PC-9 (cell line): ENCODE data around the gene HDAC7. TPM values are rescaled to one million over a fixed set of nuclear protein-coding genes. Genes with fewer than 3 reads are reported as not detected.

Source experiments
- Bru-seq: library from RNA; stranded (reverse); fragments of 400-500 nt; gene quantifications from one replicate; lab custom pipeline; 2021; lab: Mats Ljungman, UMichigan
- BruChase-seq, 2 experiments: library from RNA; stranded (reverse); fragments of 400-500 nt; gene quantifications; one replicate each; lab custom pipeline; 2021; lab: Mats Ljungman, UMichigan
- BruUV-seq: library from RNA; stranded (reverse); fragments of 400-500 nt; replicated peaks from 2 replicates; lab custom pipeline; 2021; lab: Mats Ljungman, UMichigan
- CTCF ChIA-PET: fragments of 300-600 bp; sonication (Branson Sonifier 250); formaldehyde crosslinking; loops from one replicate; lab custom pipeline; 2022; ENCODE audit warnings: antibody characterized with exemption; lab: Charles Lee
- POLR2A ChIA-PET: fragments of 300-600 bp; sonication (Branson Sonifier 250); formaldehyde crosslinking; loops from one replicate; lab custom pipeline; 2022; ENCODE audit warnings: antibody characterized with exemption; ENCODE audit not compliant: unreplicated experiment; lab: Charles Lee
- DNase-seq, 2 experiments: peaks; one replicate each; pipeline versions ENCODE4 v3.0.0 to v3.0.0-alpha.2; 2015 to 2022; ENCODE audit warnings: mixed read lengths in 1 of 2
- H2AFZ ChIP-seq: fragments of 200-600 bp; sonication (generic); 2 replicates; pipeline ENCODE4 v1.8.1; 2017; ENCODE audit warnings: antibody characterized with exemption
- H3F3A ChIP-seq: fragments of 200-600 bp; sonication (generic); 2 replicates; pipeline ENCODE4 v1.8.1; 2017; ENCODE audit warnings: antibody characterized with exemption, mild to moderate bottlenecking, low read depth; ENCODE audit not compliant: insufficient read depth
- H3K27ac ChIP-seq: fragments of 200-600 bp; sonication (generic); 2 replicates; pipeline ENCODE4 v1.6.1; 2016; ENCODE audit warnings: mixed run types
- H3K27me3 ChIP-seq: fragments of 200-600 bp; sonication (generic); 2 replicates; pipeline ENCODE4 v1.6.1; 2016; ENCODE audit warnings: low read depth, mixed run types; ENCODE audit not compliant: insufficient read depth
- H3K36me3 ChIP-seq: fragments of 200-600 bp; sonication (generic); 2 replicates; pipeline ENCODE4 v1.6.1; 2016; ENCODE audit warnings: low read depth, mixed run types
- H3K4me1 ChIP-seq: fragments of 200-600 bp; sonication (generic); replicated peaks from 2 replicates; pipeline ENCODE4 v1.6.1; 2016; ENCODE audit warnings: mixed run types; ENCODE audit not compliant: insufficient read depth
- H3K4me2 ChIP-seq: fragments of 200-600 bp; sonication (generic); 2 replicates; pipeline ENCODE4 v1.6.1; 2017; ENCODE audit warnings: mixed run types
- H3K4me3 ChIP-seq: fragments of 200-600 bp; sonication (generic); 2 replicates; pipeline ENCODE4 v1.6.1; 2016; ENCODE audit warnings: mixed run types
- H3K79me2 ChIP-seq: fragments of 200-600 bp; sonication (generic); 2 replicates; pipeline ENCODE4 v1.6.1; 2017; ENCODE audit warnings: low read depth, mixed run types
- H3K9me2 ChIP-seq: fragments of 200-600 bp; sonication (generic); 2 replicates; pipeline ENCODE4 v1.8.1; 2017; ENCODE audit warnings: mild to moderate bottlenecking; ENCODE audit not compliant: insufficient read depth
- H3K9me3 ChIP-seq: fragments of 200-600 bp; sonication (generic); 2 replicates; pipeline ENCODE4 v1.8.1; 2016; ENCODE audit warnings: low read depth; ENCODE audit not compliant: insufficient read depth
- H4K20me1 ChIP-seq: fragments of 200-600 bp; sonication (generic); 2 replicates; pipeline ENCODE4 v1.8.1; 2017; ENCODE audit not compliant: insufficient read depth
- CTCF ChIP-seq: fragments of 200-600 bp; sonication (generic); conservative IDR thresholded peaks from 2 replicates; pipeline ENCODE4 v1.6.1; 2017; ENCODE audit warnings: mixed run types, antibody characterized with exemption, mild to moderate bottlenecking, moderate library complexity
- EZH2 ChIP-seq: fragments of 200-600 bp; sonication (generic); IDR thresholded peaks from 2 replicates; pipeline ENCODE4 v1.8.0; 2017; ENCODE audit warnings: antibody characterized with exemption, low read depth
- intact Hi-C: fragments of 100-400 bp; cut with micrococcal nuclease; formaldehyde crosslinking; loops from one replicate; pipeline ENCODE4 v1.10.0; 2022; ENCODE audit not compliant: unreplicated experiment
- long read RNA-seq: library from polyadenylated mRNA; stranded (forward); transcript quantifications from one replicate; pipeline ENCODE4 v2.0.0, GENCODE V29; 2022
- total RNA-seq: library from RNA; stranded (reverse); gene quantifications from 2 replicates; pipeline ENCODE4 v1.2.3, GENCODE V29; 2021

Gene HDAC7
- total RNA-seq (106 and 114 TPM in 2 replicates), Bru-seq, nascent RNA (percentile 81 among the genes with signal in this experiment), BruChase-seq, experiment 1, labeled RNA remaining after a 2-hour chase (percentile 83 among the genes with signal in this experiment), BruChase-seq, experiment 2, labeled RNA remaining after a 6-hour chase (percentile 89 among the genes with signal in this experiment)
- long read RNA-seq, full-length matches to known transcripts: 5 of 55 reads
- long read RNA-seq, partial matches to known transcripts: 34 of 55 reads
- long read RNA-seq, other reads (novel, unspliced or antisense): 16 of 55 reads

GRCh38 chr12:47819896-47820630 is at the start of gene HDAC7:
TSS of gene HDAC7 (minus strand) at chr12:47819903. CDS start at chr12:47819785, 118 bp downstream.
- Histone ChIP-seq H3K4me1 (peaks cover 76% of the 10 kb centered on the region), H4K20me1 (no peaks in the 10 kb centered on the region; the same call in 1 of the 2 replicates), H3K9me3 (no peaks in the 10 kb centered on the region), H2AFZ (peak within 1 kb of the TSS; percentile 82), H3F3A (peaks cover 42% of the 10 kb centered on the region), H3K79me2 (peaks cover 47% of the 10 kb centered on the region), H3K27ac (peak within 1 kb of the TSS; percentile 80), H3K36me3 (no peaks in the 10 kb centered on the region), H3K4me2 (peak within 1 kb of the TSS; percentile 99), H3K4me3 (peak within 1 kb of the TSS; percentile 95), H3K27me3 (no peaks in the 10 kb centered on the region), H3K9me2 (no peaks in the 10 kb centered on the region)
- POLR2A ChIA-PET: interaction anchor here (0.7 to 1.4 kb wide), 4 partner anchors 16 to 890 kb away, joined by 3 to 13 read pairs (median 12); no protein-coding TSS in a partner anchor
- no TSS peak for BruUV-seq
- intact Hi-C loops: loop anchor here (1.0 to 10.0 kb wide), 3 partner anchors 16 to 545 kb away; no protein-coding TSS in a partner anchor
- CTCF ChIA-PET: interaction anchor here (0.7 to 1.1 kb wide), 3 partner anchors 9 to 18 kb away, joined by 3 to 5 read pairs (median 3); no protein-coding TSS in a partner anchor
- TF ChIP-seq CTCF: no peak
- TF ChIP-seq EZH2: no peak
- DNase-seq: peak; percentile 54 to 68

- intact Hi-C loops: no loop called here
- H2AFZ ChIP-seq: no peak overlapping the region
- H3K27me3 ChIP-seq: no peaks in the 10 kb centered on the region
- H3K4me1 ChIP-seq: no peaks in the 10 kb centered on the region
- ChIA-PET POLR2A (interaction anchor here (0.5 kb wide), 1 partner anchor 705 kb away, joined by 4 read pairs; no protein-coding TSS in a partner anchor), CTCF (interaction anchor here (0.6 kb wide), 1 partner anchor 37 kb away, joined by 4 read pairs; no protein-coding TSS in a partner anchor)
- no peaks in the 10 kb centered on the region for H3K36me3 ChIP-seq
- TF ChIP-seq CTCF (no peak), EZH2 (no peak)
- H3K4me2 ChIP-seq: no peak overlapping the region
- no peak overlapping the region for H3K27ac ChIP-seq
- no TSS peak for BruUV-seq
- H3K79me2 ChIP-seq: no peaks in the 10 kb centered on the region
- DNase-seq: no peak
- H4K20me1 ChIP-seq: no peaks in the 10 kb centered on the region
- H3K9me2 ChIP-seq: no peaks in the 10 kb centered on the region
- no peaks in the 10 kb centered on the region for H3K9me3 ChIP-seq
- H3K4me3 ChIP-seq: no peak overlapping the region
- H3F3A ChIP-seq: no peaks in the 10 kb centered on the region
Measured at GRCh38 chr12:47868552-47869031, 48.9 kb upstream of the HDAC7 start.

- H3K36me3 ChIP-seq: no peaks in the 10 kb centered on the region
- H3K4me2 ChIP-seq: no peak overlapping the region
- no peaks in the 10 kb centered on the region for H3K9me3 ChIP-seq
- no peaks in the 10 kb centered on the region for H4K20me1 ChIP-seq
- POLR2A ChIA-PET: no interaction called here
- H3K27ac ChIP-seq: no peak overlapping the region
- no peaks in the 10 kb centered on the region for H3K4me1 ChIP-seq
- no peaks in the 10 kb centered on the region for H3K9me2 ChIP-seq
- no TSS peak for BruUV-seq
- no peak overlapping the region for H3K4me3 ChIP-seq
- H3K79me2 ChIP-seq: no peaks in the 10 kb centered on the region
- H3F3A ChIP-seq: no peaks in the 10 kb centered on the region
- CTCF ChIA-PET: interaction anchor here (0.5 kb wide), 1 partner anchor 289 kb away, joined by 3 read pairs; the partner anchor contains the start of gene ASB8
- intact Hi-C loops: no loop called here
- DNase-seq: no peak
- no peak overlapping the region for H2AFZ ChIP-seq
- H3K27me3 ChIP-seq: no peaks in the 10 kb centered on the region
- no peak for TF ChIP-seq CTCF
- no peak for TF ChIP-seq EZH2
Measured at GRCh38 chr12:47868041-47868440, 48.3 kb upstream of the HDAC7 start.
